Fibroblast of the aortic adventitia (primary cell): ENCODE results near the gene BTNL9. TPM values are rescaled to one million over a fixed set of nuclear protein-coding genes. Genes with fewer than 3 reads are reported as not detected.
"Not testable (repeated sequence)": the region's sequence is repeated elsewhere in the genome, so short reads cannot be mapped to it uniquely, and the experiment has no call there.

Source experiments
- DNase-seq: peaks from one replicate; pipeline ENCODE4 v3.0.0-alpha.2; 2010; ENCODE audit warnings: low read depth
- H3K4me3 ChIP-seq: 2 replicates; pipeline ENCODE4 v1.5.1; 2011; ENCODE audit warnings: low read depth, mild to moderate bottlenecking, control low read depth, low read length, moderate library complexity
- CTCF ChIP-seq: IDR thresholded peaks from 2 replicates; pipeline ENCODE4 v1.5.1; 2011; ENCODE audit warnings: mild to moderate bottlenecking, low read length, control low read depth, inconsistent platforms; ENCODE audit not compliant: insufficient read depth
- total RNA-seq: library from RNA; depleted of rRNA; stranded (reverse); fragments of >200 nt; gene quantifications from 2 replicates; pipeline ENCODE4 v1.2.3, GENCODE V29; 2012; ENCODE audit warnings: low replicate concordance

Gene BTNL9
- total RNA-seq, 1 donor, result not detected

DNA sequence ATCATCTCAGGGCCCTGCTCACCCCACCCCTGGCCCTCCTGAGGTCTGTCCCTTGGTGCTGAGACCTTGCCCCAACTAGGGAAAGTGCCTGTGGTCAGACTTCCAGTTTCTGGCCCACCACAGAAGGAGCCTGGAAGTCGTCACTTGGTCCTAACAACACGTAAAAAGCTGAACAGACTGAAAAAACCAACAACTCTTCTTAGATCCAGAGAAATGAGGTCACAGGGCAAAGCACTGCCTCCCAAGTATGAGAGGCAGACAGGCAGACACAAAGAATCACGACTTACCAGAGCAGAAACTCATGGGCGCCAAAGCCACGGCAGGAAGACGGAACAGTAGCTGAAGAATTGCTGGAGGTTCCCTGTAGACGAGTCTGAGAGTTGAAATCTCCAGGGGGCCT, 52.4 kb downstream of the BTNL9 start:
- TF ChIP-seq CTCF, result no peak
- no peak overlapping the region for H3K4me3 ChIP-seq

DNA sequence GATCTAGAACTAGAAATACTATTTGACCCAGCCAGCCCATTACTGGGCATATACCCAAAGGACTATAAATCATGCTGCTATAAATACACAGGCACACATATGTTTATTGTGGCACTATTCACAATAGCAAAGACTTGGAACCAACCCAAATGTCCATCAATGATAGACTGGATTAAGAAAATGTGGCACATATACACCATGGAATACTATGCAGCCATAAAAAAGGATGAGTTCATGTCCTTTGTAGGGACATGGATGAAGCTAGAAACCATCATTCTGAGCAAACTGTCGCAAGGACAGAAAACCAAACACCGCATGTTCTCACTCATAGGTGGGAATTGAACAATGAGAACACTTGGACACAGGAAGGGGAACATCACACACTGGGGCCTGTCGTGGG, 55.1 kb downstream of the BTNL9 start:
- H3K4me3 ChIP-seq, DNase-seq: not testable (repeated sequence)

More for the DNA sequence above, 52.4 kb downstream of the BTNL9 start:
- no peak for DNase-seq

- DNase-seq, H3K4me3 ChIP-seq: not testable (repeated sequence)
These were observed 56.8 kb downstream of the BTNL9 start for GRCh38 chr5:181096721-181097382.

GRCh38 chr5:181097383-181097753, 57.3 kb downstream of the BTNL9 start:
- DNase-seq, H3K4me3 ChIP-seq: not testable (repeated sequence)

GRCh38 chr5:181097759-181098491, 57.9 kb downstream of the BTNL9 start:
- not testable (repeated sequence) for H3K4me3 ChIP-seq, DNase-seq

GRCh38 chr5:181098762-181099601, 58.9 kb downstream of the BTNL9 start:
- no peak for TF ChIP-seq CTCF
- no peak for DNase-seq

GRCh38 chr5:181099602-181100086, 59.6 kb downstream of the BTNL9 start:
- no peak overlapping the region for H3K4me3 ChIP-seq
- no peak for TF ChIP-seq CTCF
- DNase-seq, result no peak

More at GRCh38 chr5:181098762-181099601, 58.9 kb downstream of the BTNL9 start:
- H3K4me3 ChIP-seq, result no peak overlapping the region

DNA sequence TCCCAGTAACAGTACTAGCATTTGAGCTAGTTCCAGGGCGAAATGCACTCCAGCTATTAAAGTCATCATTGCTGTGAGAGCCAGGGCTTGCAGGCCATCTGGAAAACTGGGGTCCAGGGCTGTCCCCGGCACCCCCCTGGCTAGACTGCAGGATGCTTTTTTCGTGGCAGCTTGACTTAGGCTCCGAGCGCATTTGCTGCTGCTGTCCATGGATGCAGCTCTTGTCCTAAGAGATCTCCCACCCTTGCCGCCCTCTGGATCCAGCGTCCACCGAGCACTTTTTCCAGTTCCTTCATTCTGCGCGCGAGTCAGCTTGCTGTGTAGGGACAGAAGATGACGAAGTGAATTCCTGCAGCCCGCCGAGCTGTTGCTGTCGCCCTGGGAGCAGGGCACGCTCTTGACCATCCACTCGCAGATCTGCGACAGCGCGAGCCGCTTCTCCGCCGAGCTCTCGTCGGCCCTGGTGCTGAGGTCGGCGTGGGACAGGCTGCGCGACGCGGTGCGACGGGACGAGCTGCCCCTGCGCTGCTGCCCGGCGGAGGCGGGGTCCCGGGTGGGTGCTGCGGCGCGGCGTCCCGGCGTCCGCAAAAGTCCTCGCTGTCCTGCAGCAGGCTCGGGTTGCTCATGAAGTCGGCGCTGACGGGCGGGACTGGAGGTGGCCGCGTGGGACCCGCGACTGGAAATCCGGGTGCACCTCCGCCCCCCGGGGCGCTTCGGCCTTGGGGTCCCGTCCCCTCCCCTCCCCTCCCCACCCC, 60.2 kb downstream of the BTNL9 start:
- no peak overlapping the region for H3K4me3 ChIP-seq

GRCh38 chr5:181101030-181101641, 61.1 kb downstream of the BTNL9 start:
- not testable (repeated sequence) for H3K4me3 ChIP-seq, DNase-seq

More for the DNA sequence above, 60.2 kb downstream of the BTNL9 start:
- no peak for TF ChIP-seq CTCF
- DNase-seq, result no peak

DNA sequence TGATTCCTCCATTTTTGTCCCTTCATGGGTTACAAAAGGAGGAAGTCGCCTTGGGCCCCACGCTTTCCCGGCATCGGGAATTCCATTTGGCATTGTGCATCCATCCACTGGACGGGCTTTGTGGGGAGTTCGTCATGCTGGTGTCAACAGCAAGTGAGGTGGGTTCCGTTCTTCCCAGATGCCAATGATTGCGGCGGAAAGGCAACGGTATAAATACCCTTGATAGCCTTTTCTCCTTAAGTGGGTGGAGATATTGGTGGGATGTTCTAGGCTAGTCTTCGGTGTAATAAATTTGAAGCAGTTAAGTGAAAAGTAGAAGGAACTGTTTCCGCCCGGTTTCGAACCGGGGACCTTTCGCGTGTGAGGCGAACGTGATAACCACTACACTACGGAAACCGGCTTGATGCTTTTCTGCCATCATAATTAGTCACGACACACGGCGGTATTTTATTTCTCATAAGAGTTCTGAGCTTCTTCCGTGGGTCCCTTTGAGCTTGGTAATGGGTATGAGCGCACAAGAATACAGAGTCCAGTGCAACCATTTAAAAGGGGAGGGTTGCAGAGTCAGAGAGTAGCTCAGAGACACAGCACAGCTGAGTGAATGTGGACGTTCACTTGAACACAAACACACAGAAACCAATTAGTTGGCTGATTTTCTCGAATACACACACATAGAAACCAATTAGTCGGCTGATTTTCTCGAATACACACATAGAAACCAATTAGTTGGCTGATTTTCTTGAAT, 62.0 kb downstream of the BTNL9 start:
- not testable (repeated sequence) for H3K4me3 ChIP-seq, DNase-seq

- H3K4me3 ChIP-seq, DNase-seq: not testable (repeated sequence)
These were observed 64.1 kb downstream of the BTNL9 start for GRCh38 chr5:181104259-181104568.
